Loucy (cell line): ENCODE results near the gene DRC1.
A peak's percentile ranks its signal among the peaks of the same experiment; 100 is the strongest.

Experiments used
- H2AFZ ChIP-seq: fragments of 200-600 bp; sonication (generic); 2 replicates; pipeline ENCODE4 v1.6.0; 2016; ENCODE audit warnings: antibody characterized with exemption, mild to moderate bottlenecking, low read length, moderate library complexity
- H3F3A ChIP-seq: fragments of 200-600 bp; 2 replicates; pipeline ENCODE4 v1.6.0; 2016; ENCODE audit warnings: antibody characterized with exemption, low read depth, mild to moderate bottlenecking
- H3K27me3 ChIP-seq: fragments of 200-600 bp; sonication (generic); 2 replicates; pipeline ENCODE4 v1.6.1; 2014; ENCODE audit warnings: low read length, mild to moderate bottlenecking; ENCODE audit not compliant: insufficient read depth, poor library complexity, severe bottlenecking
- H3K36me3 ChIP-seq: fragments of 200-600 bp; sonication (generic); 2 replicates; pipeline ENCODE4 v1.6.1; 2016; ENCODE audit warnings: low read length; ENCODE audit not compliant: insufficient read depth
- H3K4me1 ChIP-seq: fragments of 200-600 bp; sonication (generic); 2 replicates; pipeline ENCODE4 v1.5.1; 2014; ENCODE audit warnings: low read length, mild to moderate bottlenecking; ENCODE audit not compliant: insufficient read depth, poor library complexity, severe bottlenecking
- H3K4me2 ChIP-seq: fragments of 200-600 bp; sonication (generic); 2 replicates; pipeline ENCODE4 v1.6.0; 2014; ENCODE audit warnings: antibody characterized with exemption, low read length, low read depth, mild to moderate bottlenecking; ENCODE audit not compliant: poor library complexity, severe bottlenecking
- H3K4me3 ChIP-seq: fragments of 200-600 bp; sonication (generic); 2 replicates; pipeline ENCODE4 v1.5.1; 2014; ENCODE audit warnings: low read length, mild to moderate bottlenecking, mixed read lengths; ENCODE audit not compliant: poor library complexity, severe bottlenecking
- H3K79me2 ChIP-seq: fragments of 200-600 bp; sonication (generic); 2 replicates; pipeline ENCODE4 v1.6.1; 2014; ENCODE audit warnings: low read length; ENCODE audit not compliant: insufficient read depth
- H3K9ac ChIP-seq: fragments of 200-600 bp; sonication (generic); 2 replicates; pipeline ENCODE4 v1.6.0; 2014; ENCODE audit warnings: mild to moderate bottlenecking, low read depth, low read length, moderate library complexity; ENCODE audit not compliant: poor library complexity, severe bottlenecking
- H3K9me2 ChIP-seq: fragments of 200-600 bp; sonication (generic); replicated peaks from 2 replicates; pipeline ENCODE4 v1.6.1; 2016; ENCODE audit warnings: low read depth, low read length, mixed read lengths
- H3K9me3 ChIP-seq: fragments of 200-600 bp; sonication (generic); 2 replicates; pipeline ENCODE4 v1.6.1; 2014; ENCODE audit warnings: mild to moderate bottlenecking, antibody characterized with exemption, low read length, low read depth; ENCODE audit not compliant: insufficient read depth
- H4K20me1 ChIP-seq: fragments of 200-600 bp; sonication (generic); 2 replicates; pipeline ENCODE4 v1.6.0; 2014; ENCODE audit warnings: antibody characterized with exemption, low read length, mild to moderate bottlenecking; ENCODE audit not compliant: insufficient read depth, poor library complexity, severe bottlenecking
- EZH2phosphoT487 ChIP-seq: fragments of 200-600 bp; IDR thresholded peaks from 2 replicates; pipeline ENCODE4 v1.6.1; 2018; ENCODE audit warnings: antibody characterized with exemption, mild to moderate bottlenecking, moderate library complexity, borderline replicate concordance
- TF ChIP-seq, protein P1 (sequence below): fragments of 200-600 bp; sonication (generic); conservative IDR thresholded peaks from 2 replicates; pipeline ENCODE4 v1.5.1; 2014; ENCODE audit warnings: mild to moderate bottlenecking, antibody characterized with exemption, low read length

The DRC1 gene

GRCh38 chr2:26471289-26471688, 69.6 kb downstream of the DRC1 start:
- Histone ChIP-seq H3K4me1 (no peaks in the 10 kb centered on the region), H3F3A (no peaks in the 10 kb centered on the region), H3K79me2 (no peaks in the 10 kb centered on the region), H3K36me3 (no peaks in the 10 kb centered on the region), H3K4me2 (no peak overlapping the region), H3K9me3 (peaks cover 7% of the 10 kb centered on the region; the same call in 1 of the 2 replicates), H3K9me2 (no peaks in the 10 kb centered on the region), H2AFZ (no peak overlapping the region), H4K20me1 (no peaks in the 10 kb centered on the region), H3K9ac (no peak overlapping the region), H3K4me3 (no peak overlapping the region), H3K27me3 (no peaks in the 10 kb centered on the region)
- TF ChIP-seq, protein P1, sequence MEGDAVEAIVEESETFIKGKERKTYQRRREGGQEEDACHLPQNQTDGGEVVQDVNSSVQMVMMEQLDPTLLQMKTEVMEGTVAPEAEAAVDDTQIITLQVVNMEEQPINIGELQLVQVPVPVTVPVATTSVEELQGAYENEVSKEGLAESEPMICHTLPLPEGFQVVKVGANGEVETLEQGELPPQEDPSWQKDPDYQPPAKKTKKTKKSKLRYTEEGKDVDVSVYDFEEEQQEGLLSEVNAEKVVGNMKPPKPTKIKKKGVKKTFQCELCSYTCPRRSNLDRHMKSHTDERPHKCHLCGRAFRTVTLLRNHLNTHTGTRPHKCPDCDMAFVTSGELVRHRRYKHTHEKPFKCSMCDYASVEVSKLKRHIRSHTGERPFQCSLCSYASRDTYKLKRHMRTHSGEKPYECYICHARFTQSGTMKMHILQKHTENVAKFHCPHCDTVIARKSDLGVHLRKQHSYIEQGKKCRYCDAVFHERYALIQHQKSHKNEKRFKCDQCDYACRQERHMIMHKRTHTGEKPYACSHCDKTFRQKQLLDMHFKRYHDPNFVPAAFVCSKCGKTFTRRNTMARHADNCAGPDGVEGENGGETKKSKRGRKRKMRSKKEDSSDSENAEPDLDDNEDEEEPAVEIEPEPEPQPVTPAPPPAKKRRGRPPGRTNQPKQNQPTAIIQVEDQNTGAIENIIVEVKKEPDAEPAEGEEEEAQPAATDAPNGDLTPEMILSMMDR = peak; percentile 20; the same call in 1 of the 2 replicates
- TF ChIP-seq EZH2phosphoT487 = no peak

GRCh38 chr2:26471766-26472706, 70.3 kb downstream of the DRC1 start:
- H3K9me2 ChIP-seq = no peaks in the 10 kb centered on the region
- no peak overlapping the region for H2AFZ ChIP-seq
- H3K4me2 ChIP-seq = no peak overlapping the region
- H3F3A ChIP-seq = no peaks in the 10 kb centered on the region
- H3K9me3 ChIP-seq = peaks cover 7% of the 10 kb centered on the region; the same call in 1 of the 2 replicates
- H3K27me3 ChIP-seq = no peaks in the 10 kb centered on the region
- TF ChIP-seq, protein P1 = peak; percentile 58
- no peak for TF ChIP-seq EZH2phosphoT487
- H3K9ac ChIP-seq = no peak overlapping the region
- H4K20me1 ChIP-seq = no peaks in the 10 kb centered on the region
- no peaks in the 10 kb centered on the region for H3K36me3 ChIP-seq
- no peaks in the 10 kb centered on the region for H3K79me2 ChIP-seq
- no peaks in the 10 kb centered on the region for H3K4me1 ChIP-seq
- no peak overlapping the region for H3K4me3 ChIP-seq

DNA sequence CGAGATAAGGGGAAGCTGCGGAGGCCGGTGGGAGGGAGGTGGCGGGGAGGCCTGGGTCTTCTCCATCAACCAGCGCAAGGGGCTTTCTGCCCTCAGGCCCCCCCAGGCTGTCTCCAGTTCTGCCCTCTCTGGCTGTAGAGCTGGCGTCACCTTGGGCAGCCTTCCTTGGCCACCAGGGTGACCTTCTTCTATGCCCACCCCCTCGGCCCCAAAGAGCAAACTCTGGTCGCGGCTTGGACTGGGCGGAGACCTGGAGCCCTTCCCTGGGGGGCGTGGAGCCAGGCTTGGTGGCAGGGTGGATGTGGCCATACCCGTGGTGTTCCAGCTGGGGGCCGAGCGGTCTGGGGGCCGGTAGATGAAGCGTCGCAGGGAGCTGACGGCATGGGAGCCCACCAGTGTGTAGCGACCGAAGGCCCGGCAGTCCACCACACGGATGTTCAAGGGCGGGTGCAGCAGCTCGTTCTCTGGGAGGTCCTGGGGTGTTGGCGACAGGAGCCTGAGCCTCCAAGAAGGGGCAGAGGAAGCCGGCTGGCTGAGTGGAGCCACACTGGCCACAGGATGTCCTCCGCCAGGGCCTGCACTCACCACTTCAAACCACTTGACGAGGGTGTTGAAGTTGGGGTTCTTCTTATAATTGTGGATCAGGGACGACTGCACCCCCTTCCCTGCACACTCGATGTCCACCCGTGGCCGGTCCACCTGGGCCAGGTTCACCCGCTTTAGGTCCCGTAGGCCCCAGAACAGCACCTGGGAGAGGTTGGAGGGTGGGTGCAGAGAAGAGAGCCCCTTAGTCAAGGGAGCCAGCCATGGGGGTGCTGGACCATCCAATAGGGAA, 71.3 kb downstream of the DRC1 start:
- no peak overlapping the region for H3K9ac ChIP-seq
- H3K4me2 ChIP-seq = no peak overlapping the region
- H3K79me2 ChIP-seq = no peaks in the 10 kb centered on the region
- H3K4me1 ChIP-seq = peaks cover 2% of the 10 kb centered on the region
- no peaks in the 10 kb centered on the region for H3F3A ChIP-seq
- H3K9me2 ChIP-seq = no peaks in the 10 kb centered on the region
- H2AFZ ChIP-seq = no peak overlapping the region
- TF ChIP-seq, protein P1 = no peak
- TF ChIP-seq EZH2phosphoT487 = no peak
- no peaks in the 10 kb centered on the region for H3K27me3 ChIP-seq
- no peaks in the 10 kb centered on the region for H4K20me1 ChIP-seq
- peaks cover 7% of the 10 kb centered on the region; the same call in 1 of the 2 replicates for H3K9me3 ChIP-seq
- H3K36me3 ChIP-seq = no peaks in the 10 kb centered on the region
- no peak overlapping the region for H3K4me3 ChIP-seq
